ENCODE measurements around the gene CAMK1. TPM values are rescaled to one million over a fixed set of nuclear protein-coding genes. Genes with fewer than 3 reads are reported as not detected.

The CAMK1 gene
- total and polyA plus RNA-seq, 2 donors (not counting 1 experiment from before 2014, with no cell fraction given): 27.7 to 64.2 TPM

DNA sequence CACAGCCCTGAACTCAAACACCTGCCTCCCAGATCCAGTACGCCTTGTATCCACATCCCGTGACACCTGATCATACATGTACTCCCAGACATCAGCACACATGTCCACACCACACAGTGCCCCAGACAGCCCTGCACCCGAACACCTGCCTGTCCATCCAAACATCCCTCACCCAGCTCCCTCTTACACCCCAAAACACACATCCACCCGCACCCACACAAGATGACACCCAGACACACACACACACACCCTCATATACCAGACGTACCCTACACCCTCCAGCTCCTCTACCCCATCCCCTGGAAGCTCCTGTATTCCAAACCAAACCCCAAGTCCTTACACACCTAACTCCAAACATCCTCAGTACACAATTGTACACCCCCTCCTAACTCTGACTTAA is 735 bp downstream of the CAMK1 start:
- H3K4me2 ChIP-seq (ENCODE audit: extremely low read depth, insufficient read depth, low read length): peak overlapping the region; percentile 76
- no peak for DNase-seq (ENCODE audit: low read depth in 2 of 2)
- no peaks in the 10 kb centered on the region for H3K27me3 ChIP-seq (ENCODE audit: control insufficient read depth, insufficient read depth, low read length)
- no peaks in the 10 kb centered on the region for H4K20me1 ChIP-seq (ENCODE audit: control insufficient read depth, extremely low read depth, insufficient read depth, low read length)
- peaks cover 10% of the 10 kb centered on the region for H3K4me1 ChIP-seq (ENCODE audit: control insufficient read depth, extremely low read depth, insufficient read depth, low read length)
- H3K9ac ChIP-seq (ENCODE audit: insufficient read depth, low read length): no peak overlapping the region
- no peak overlapping the region for H2AFZ ChIP-seq (ENCODE audit: low read length)
- peaks cover 8% of the 10 kb centered on the region for H3K79me2 ChIP-seq (ENCODE audit: control insufficient read depth, insufficient read depth, low read length)
- no peak for TF ChIP-seq EZH2 (IDR thresholded peaks at IDR 0.05; ENCODE audit: low read length, missing control alignments)
- TF ChIP-seq CTCF (conservative IDR thresholded peaks at IDR 0.05 in 1 of 2, IDR thresholded peaks at IDR 0.05 in 1 of 2; ENCODE audit: low read depth in 1 of 2, low read length in 2 of 2): no peak
- no peaks in the 10 kb centered on the region for H3K36me3 ChIP-seq (ENCODE audit: control insufficient read depth, insufficient read depth, low read length)
- peak overlapping the region; percentile 62 to 82 (median 70) for H3K4me3 ChIP-seq (replicated peaks in 1 of 4; ENCODE audit: control extremely low read depth in 1 of 4, insufficient read depth in 1 of 4, low read depth in 3 of 4, low read length in 4 of 4)
- no peaks in the 10 kb centered on the region for H3K9me3 ChIP-seq (ENCODE audit: control insufficient read depth, insufficient read depth, low read depth, low read length)
- H3K27ac ChIP-seq (ENCODE audit: insufficient read depth, low read length): peak overlapping the region; percentile 26

DNA sequence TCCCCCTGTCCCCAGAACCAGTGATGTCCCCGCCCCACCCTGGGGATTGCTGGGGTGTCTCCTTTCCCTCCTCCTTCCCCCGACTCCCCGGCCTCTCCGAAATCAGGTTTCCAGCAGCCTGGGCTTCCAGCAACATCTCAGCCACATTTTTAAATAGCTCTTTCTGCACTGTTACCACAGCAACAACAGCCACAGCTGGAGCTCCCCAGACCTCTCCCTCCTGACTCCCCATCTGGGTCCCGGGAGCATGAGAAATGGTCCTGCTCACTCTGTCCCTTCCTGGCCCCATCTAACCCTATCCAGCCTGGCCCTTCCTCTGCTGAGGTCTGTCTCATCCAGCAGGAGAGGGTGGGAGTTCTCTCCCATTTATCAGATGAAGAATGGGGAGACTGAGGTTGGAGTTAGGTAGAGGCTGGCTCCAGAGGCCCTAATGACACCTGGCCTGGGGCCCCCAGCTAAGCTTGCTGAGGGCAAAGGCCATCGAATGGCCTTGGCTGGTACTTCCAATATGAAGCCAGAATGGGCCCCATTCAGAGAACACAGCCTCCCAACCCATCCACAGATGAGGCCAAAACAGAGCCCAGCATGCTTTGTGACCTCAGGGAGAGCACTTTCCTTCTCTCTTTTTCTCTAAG is 1.5 kb downstream of the CAMK1 start:
- Histone ChIP-seq H3K9ac (ENCODE audit: insufficient read depth, low read length) (no peak overlapping the region), H3K4me2 (ENCODE audit: extremely low read depth, insufficient read depth, low read length) (peak overlapping the region; percentile 76)
- TF ChIP-seq EZH2 (IDR thresholded peaks at IDR 0.05; ENCODE audit: low read length, missing control alignments) (no peak), CTCF (conservative IDR thresholded peaks at IDR 0.05 in 1 of 2, IDR thresholded peaks at IDR 0.05 in 1 of 2; ENCODE audit: low read depth in 1 of 2, low read length in 2 of 2) (no peak)

GRCh38 chr3:9767418-9767817 is 2.3 kb downstream of the CAMK1 start:
- no peaks in the 10 kb centered on the region for H3K36me3 ChIP-seq (ENCODE audit: control insufficient read depth, insufficient read depth, low read length)
- no peaks in the 10 kb centered on the region for H3K9me3 ChIP-seq (ENCODE audit: control insufficient read depth, insufficient read depth, low read depth, low read length)
- H3K4me1 ChIP-seq (ENCODE audit: control insufficient read depth, extremely low read depth, insufficient read depth, low read length): peaks cover 10% of the 10 kb centered on the region
- H3K27ac ChIP-seq (ENCODE audit: insufficient read depth, low read length): no peak overlapping the region
- H3K4me2 ChIP-seq (ENCODE audit: extremely low read depth, insufficient read depth, low read length): no peak overlapping the region
- H3K79me2 ChIP-seq (ENCODE audit: control insufficient read depth, insufficient read depth, low read length): peaks cover 8% of the 10 kb centered on the region
- H4K20me1 ChIP-seq (ENCODE audit: control insufficient read depth, extremely low read depth, insufficient read depth, low read length): no peaks in the 10 kb centered on the region
- peak overlapping the region in 1 of 4 experiments; percentile 11 for H3K4me3 ChIP-seq (replicated peaks in 1 of 4; ENCODE audit: control extremely low read depth in 1 of 4, insufficient read depth in 1 of 4, low read depth in 3 of 4, low read length in 4 of 4)
- H3K27me3 ChIP-seq (ENCODE audit: control insufficient read depth, insufficient read depth, low read length): no peaks in the 10 kb centered on the region
- no peak overlapping the region for H3K9ac ChIP-seq (ENCODE audit: insufficient read depth, low read length)
- TF ChIP-seq CTCF (conservative IDR thresholded peaks at IDR 0.05 in 1 of 2, IDR thresholded peaks at IDR 0.05 in 1 of 2; ENCODE audit: low read depth in 1 of 2, low read length in 2 of 2) (no peak), EZH2 (IDR thresholded peaks at IDR 0.05; ENCODE audit: low read length, missing control alignments) (no peak)
- DNase-seq (ENCODE audit: low read depth in 2 of 2): no peak
- no peak overlapping the region for H2AFZ ChIP-seq (ENCODE audit: low read length)

More for the DNA sequence above, 1.5 kb downstream of the CAMK1 start:
- Histone ChIP-seq H3K4me1 (ENCODE audit: control insufficient read depth, extremely low read depth, insufficient read depth, low read length) (peaks cover 10% of the 10 kb centered on the region), H3K9me3 (ENCODE audit: control insufficient read depth, insufficient read depth, low read depth, low read length) (no peaks in the 10 kb centered on the region), H3K27ac (ENCODE audit: insufficient read depth, low read length) (peak overlapping the region; percentile 26), H2AFZ (ENCODE audit: low read length) (no peak overlapping the region), H4K20me1 (ENCODE audit: control insufficient read depth, extremely low read depth, insufficient read depth, low read length) (no peaks in the 10 kb centered on the region), H3K27me3 (ENCODE audit: control insufficient read depth, insufficient read depth, low read length) (no peaks in the 10 kb centered on the region), H3K36me3 (ENCODE audit: control insufficient read depth, insufficient read depth, low read length) (no peaks in the 10 kb centered on the region), H3K4me3 (replicated peaks in 1 of 4; ENCODE audit: control extremely low read depth in 1 of 4, insufficient read depth in 1 of 4, low read depth in 3 of 4, low read length in 4 of 4) (peak overlapping the region in 2 of 4 experiments; percentile 78 to 82), H3K79me2 (ENCODE audit: control insufficient read depth, insufficient read depth, low read length) (peaks cover 8% of the 10 kb centered on the region)
- no peak for DNase-seq (ENCODE audit: low read depth in 2 of 2)
